BJ (cell line): ENCODE results near the gene COX6B2. TPM values are rescaled to one million over a fixed set of nuclear protein-coding genes. Genes with fewer than 3 reads are reported as not detected.

ENCODE experiments used
- CTCF ChIA-PET: fragments of 350-600 bp; formaldehyde crosslinking; extraction: SDS; loops from one replicate; lab custom pipeline; 2021; ENCODE audit warnings: antibody characterized with exemption, inconsistent platforms; lab: Yijun Ruan, JAX
- POLR2A ChIA-PET: fragments of 300-600 bp; sonication (Branson Sonifier 250); formaldehyde crosslinking; extraction: SDS; loops from one replicate; lab custom pipeline; 2021; ENCODE audit warnings: antibody characterized with exemption; lab: Charles Lee
- DNase-seq: peaks from one replicate; pipeline ENCODE4 v3.0.0-alpha.2; 2011; ENCODE audit warnings: low read depth
- H3K27me3 ChIP-seq: 2 replicates; pipeline ENCODE4 v1.6.0; 2011; ENCODE audit warnings: low read length; ENCODE audit not compliant: control insufficient read depth, insufficient read depth
- H3K36me3 ChIP-seq: 2 replicates; pipeline ENCODE4 v1.5.1; 2011; ENCODE audit warnings: low read length; ENCODE audit not compliant: control insufficient read depth, insufficient read depth
- H3K4me3 ChIP-seq: 2 replicates; pipeline ENCODE4 v1.5.1; 2011; ENCODE audit warnings: low read depth, mild to moderate bottlenecking, control low read depth, low read length
- polyA plus RNA-seq: library from polyadenylated mRNA; depleted of rRNA; stranded (reverse); fragments of >200 nt; gene quantifications from 2 replicates; pipeline ENCODE4 v1.2.3, GENCODE V29; 2011
- TF ChIP-seq, protein P1 (sequence below): IDR thresholded peaks from 2 replicates; pipeline ENCODE4 v1.5.1; 2011; ENCODE audit warnings: low read depth, mild to moderate bottlenecking, control low read depth, inconsistent platforms, low read length, moderate library complexity; ENCODE audit not compliant: insufficient read depth

Gene COX6B2
- polyA plus RNA-seq, 1 experiment: 0.58 TPM

GRCh38 chr19:55382013-55382412 is 27.5 kb upstream of the COX6B2 start:
- no peak overlapping the region for H3K4me3 ChIP-seq
- no peaks in the 10 kb centered on the region for H3K27me3 ChIP-seq
- CTCF ChIA-PET: interaction anchor here (3.2 kb wide), 1 partner anchor 80 kb away, joined by 35 read pairs; no protein-coding TSS in a partner anchor
- DNase-seq: no peak
- TF ChIP-seq, protein P1, sequence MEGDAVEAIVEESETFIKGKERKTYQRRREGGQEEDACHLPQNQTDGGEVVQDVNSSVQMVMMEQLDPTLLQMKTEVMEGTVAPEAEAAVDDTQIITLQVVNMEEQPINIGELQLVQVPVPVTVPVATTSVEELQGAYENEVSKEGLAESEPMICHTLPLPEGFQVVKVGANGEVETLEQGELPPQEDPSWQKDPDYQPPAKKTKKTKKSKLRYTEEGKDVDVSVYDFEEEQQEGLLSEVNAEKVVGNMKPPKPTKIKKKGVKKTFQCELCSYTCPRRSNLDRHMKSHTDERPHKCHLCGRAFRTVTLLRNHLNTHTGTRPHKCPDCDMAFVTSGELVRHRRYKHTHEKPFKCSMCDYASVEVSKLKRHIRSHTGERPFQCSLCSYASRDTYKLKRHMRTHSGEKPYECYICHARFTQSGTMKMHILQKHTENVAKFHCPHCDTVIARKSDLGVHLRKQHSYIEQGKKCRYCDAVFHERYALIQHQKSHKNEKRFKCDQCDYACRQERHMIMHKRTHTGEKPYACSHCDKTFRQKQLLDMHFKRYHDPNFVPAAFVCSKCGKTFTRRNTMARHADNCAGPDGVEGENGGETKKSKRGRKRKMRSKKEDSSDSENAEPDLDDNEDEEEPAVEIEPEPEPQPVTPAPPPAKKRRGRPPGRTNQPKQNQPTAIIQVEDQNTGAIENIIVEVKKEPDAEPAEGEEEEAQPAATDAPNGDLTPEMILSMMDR: no peak
- peaks cover 6% of the 10 kb centered on the region for H3K36me3 ChIP-seq
- POLR2A ChIA-PET: no interaction called here

DNA sequence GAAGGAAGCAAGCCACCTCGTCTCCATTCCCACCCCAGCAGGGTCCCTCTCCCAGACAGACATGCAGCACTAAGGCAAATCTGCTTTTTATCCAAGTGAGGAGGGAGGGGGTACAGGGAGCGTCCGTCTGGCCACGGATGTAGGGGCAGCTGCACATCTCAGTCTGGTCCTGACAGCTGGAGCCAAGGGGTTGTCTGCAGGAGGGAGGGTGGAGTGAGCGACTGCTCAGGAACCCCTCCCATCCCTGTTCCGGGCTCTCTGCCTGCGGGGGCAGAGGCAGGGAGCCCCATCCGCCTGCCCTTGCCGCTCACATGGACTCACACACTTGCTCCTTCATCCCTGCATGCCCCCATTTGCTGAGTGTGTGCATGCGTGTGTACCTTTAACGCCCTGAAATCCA is 24.7 kb upstream of the COX6B2 start:
- CTCF ChIA-PET: no interaction called here

DNA sequence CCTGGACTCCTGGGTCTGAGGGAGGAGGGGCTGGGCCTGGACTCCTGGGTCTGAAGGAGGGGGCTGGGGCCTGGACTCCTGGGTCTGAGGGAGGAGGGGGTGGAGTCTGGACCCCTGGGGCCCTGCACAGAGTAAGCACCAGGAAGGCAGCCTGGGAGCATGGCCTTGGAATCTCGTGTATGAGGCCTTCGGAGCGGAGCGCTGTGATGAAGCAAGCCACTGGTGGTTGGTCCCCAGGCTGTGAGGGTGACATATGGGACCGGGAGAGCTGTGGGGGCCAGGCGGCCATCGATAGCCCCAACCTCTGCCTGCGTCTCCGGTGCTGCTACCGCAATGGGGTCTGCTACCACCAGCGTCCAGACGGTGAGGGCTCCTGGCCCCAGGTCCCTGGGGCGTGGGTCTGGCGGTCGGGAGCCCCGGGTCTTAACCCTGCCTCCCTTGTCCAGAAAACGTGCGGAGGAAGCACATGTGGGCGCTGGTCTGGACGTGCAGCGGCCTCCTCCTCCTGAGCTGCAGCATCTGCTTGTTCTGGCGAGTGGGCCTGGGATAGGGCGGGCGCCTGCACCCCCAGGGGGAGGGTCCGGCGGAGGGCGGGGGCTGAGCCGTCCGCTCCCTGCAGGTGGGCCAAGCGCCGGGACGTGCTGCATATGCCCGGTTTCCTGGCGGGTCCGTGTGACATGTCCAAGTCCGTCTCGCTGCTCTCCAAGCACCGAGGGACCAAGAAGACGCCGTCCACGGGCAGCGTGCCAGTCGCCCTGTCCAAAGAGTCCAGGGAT is 23.0 kb upstream of the COX6B2 start:
- TF ChIP-seq, protein P1: no peak
- no peak overlapping the region for H3K4me3 ChIP-seq
- ChIA-PET POLR2A (no interaction called here), CTCF (interaction anchor here (1.2 kb wide), 1 partner anchor 76 kb away, joined by 3 read pairs; no protein-coding TSS in a partner anchor)
- H3K36me3 ChIP-seq: no peaks in the 10 kb centered on the region; the same call in 1 of the 2 replicates
- no peak for DNase-seq
- H3K27me3 ChIP-seq: no peaks in the 10 kb centered on the region

More for the DNA sequence above, 24.7 kb upstream of the COX6B2 start:
- no peak for DNase-seq
- Histone ChIP-seq H3K4me3 (no peak overlapping the region), H3K36me3 (no peaks in the 10 kb centered on the region), H3K27me3 (no peaks in the 10 kb centered on the region)
- POLR2A ChIA-PET: no interaction called here
- TF ChIP-seq, protein P1: no peak

- POLR2A ChIA-PET: no interaction called here
- H3K27me3 ChIP-seq: no peaks in the 10 kb centered on the region
- no peak within 1 kb of the TSS for H3K4me3 ChIP-seq
- CTCF ChIA-PET: interaction anchor here (1.2 to 2.7 kb wide), 2 partner anchors 8 to 75 kb away, joined by 3 to 8 read pairs; partner anchors contain the start of gene TMEM238
- no peaks in the 10 kb centered on the region; the same call in 1 of the 2 replicates for H3K36me3 ChIP-seq
- DNase-seq: no peak
- TF ChIP-seq, protein P1: no peak
Measured at GRCh38 chr19:55376241-55376933, 21.9 kb upstream of the COX6B2 start, which contains the start of gene TMEM190. TSS of gene TMEM190 (plus strand) at chr19:55376826. CDS start at chr19:55376854, 28 bp downstream.
